ENCODE results near the gene PER2.
A peak's percentile ranks its signal among the peaks of the same experiment; 100 is the strongest.
"Not testable (repeated sequence)": the region's sequence is repeated elsewhere in the genome, so short reads cannot be mapped to it uniquely, and the experiment has no call there.

PER2 gene

GRCh38 chr2:238330391-238330790 is 42.0 kb upstream of the PER2 start:
- H3K4me3 ChIP-seq (ENCODE audit: low read depth, low read length), result no peak overlapping the region
- TF ChIP-seq CTCF (IDR thresholded peaks at IDR 0.05; ENCODE audit: low read depth, low read length, missing control alignments), result no peak
- DNase-seq (ENCODE audit: low read depth), result no peak

- DNase-seq (ENCODE audit: low read depth), result no peak
- no peak overlapping the region for H3K4me3 ChIP-seq (ENCODE audit: low read depth, low read length)
- no peak for TF ChIP-seq CTCF (IDR thresholded peaks at IDR 0.05; ENCODE audit: low read depth, low read length, missing control alignments)
Observed at GRCh38 chr2:238327751-238328150, 39.3 kb upstream of the PER2 start.

GRCh38 chr2:238326801-238327365 is 38.5 kb upstream of the PER2 start:
- H3K4me3 ChIP-seq (ENCODE audit: low read depth, low read length), result no peak overlapping the region
- DNase-seq (ENCODE audit: low read depth), result no peak
- no peak for TF ChIP-seq CTCF (IDR thresholded peaks at IDR 0.05; ENCODE audit: low read depth, low read length, missing control alignments)

DNA sequence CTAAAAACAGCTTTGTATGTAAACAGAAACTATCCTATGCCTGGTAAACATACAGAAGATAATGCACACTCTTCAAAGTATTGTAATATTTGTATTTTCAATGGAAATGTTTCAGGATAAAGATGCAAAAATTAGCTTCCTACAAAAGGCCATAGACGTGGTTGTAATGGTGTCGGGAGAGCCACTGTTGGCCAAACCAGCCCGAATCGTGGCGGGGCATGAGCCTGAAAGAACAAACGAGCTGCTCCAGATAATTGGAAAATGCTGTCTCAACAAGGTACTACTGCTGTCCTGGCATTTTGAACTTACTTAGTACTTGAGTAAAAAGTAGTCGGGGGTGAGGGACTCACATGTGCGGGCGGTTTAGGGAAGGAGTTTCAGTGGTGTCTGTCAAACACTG is 37.3 kb upstream of the PER2 start:
- no peak for TF ChIP-seq CTCF (IDR thresholded peaks at IDR 0.05; ENCODE audit: low read depth, low read length, missing control alignments)
- no peak for DNase-seq (ENCODE audit: low read depth)
- no peak overlapping the region for H3K4me3 ChIP-seq (ENCODE audit: low read depth, low read length)

- H3K4me3 ChIP-seq (ENCODE audit: low read depth, low read length); DNase-seq (ENCODE audit: low read depth): not testable (repeated sequence)
Observed at GRCh38 chr2:238324248-238324647, 35.8 kb upstream of the PER2 start.

DNA sequence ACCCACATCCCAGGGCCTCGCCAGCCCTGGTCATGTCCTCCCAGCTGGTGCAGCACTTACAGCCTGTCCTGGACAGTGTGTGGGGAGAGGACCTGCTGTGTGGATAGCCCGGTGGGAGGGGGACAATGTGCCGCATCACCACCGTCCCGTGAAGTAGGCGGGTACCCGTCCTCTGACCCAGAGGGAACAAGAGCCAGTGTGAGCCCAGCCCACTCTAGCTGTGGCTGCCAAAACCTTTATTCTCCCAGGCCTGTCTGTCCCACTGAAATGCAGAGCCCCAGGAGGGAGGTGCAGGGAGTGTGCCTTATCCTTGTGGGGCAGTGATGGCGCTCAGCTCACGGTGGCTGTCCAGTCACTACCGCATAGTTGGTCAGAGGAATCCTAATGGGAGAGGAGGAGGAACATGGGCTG is 33.6 kb upstream of the PER2 start:
- H3K4me3 ChIP-seq (ENCODE audit: low read depth, low read length), result no peak overlapping the region
- DNase-seq (ENCODE audit: low read depth), result no peak
- TF ChIP-seq CTCF (IDR thresholded peaks at IDR 0.05; ENCODE audit: low read depth, low read length, missing control alignments), result no peak

DNA sequence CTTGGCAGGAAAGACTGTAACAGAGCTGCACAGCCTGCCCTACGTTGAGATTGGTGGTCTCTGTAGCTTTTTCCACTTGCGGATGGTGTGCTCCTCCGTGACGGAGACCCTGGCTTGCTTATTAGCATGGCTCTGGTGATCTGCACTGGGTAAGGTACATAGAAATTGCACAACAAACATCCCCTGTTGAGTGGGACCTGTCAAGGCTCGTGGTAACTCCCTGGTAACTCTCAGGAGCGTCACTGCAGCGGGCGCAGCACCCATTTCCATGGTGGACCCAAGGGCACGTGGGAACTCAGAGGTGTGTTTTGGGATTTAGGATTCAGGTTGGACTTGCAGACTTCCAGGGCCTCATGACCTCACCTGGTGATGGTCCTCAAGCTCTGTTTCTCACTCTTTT is 33.1 kb upstream of the PER2 start:
- TF ChIP-seq CTCF (IDR thresholded peaks at IDR 0.05; ENCODE audit: low read depth, low read length, missing control alignments), result no peak
- H3K4me3 ChIP-seq (ENCODE audit: low read depth, low read length), result peak overlapping the region; percentile 81
- no peak for DNase-seq (ENCODE audit: low read depth)

All from GM12864 (cell line).